22Rv1 (cell line): ENCODE data around the gene TMEM158.

Experiments
- ZFX ChIP-seq: fragments of 450-650 bp; IDR thresholded peaks from 2 replicates; pipeline ENCODE4 v1.6.1; 2017; ENCODE audit warnings: antibody characterized with exemption, borderline replicate concordance
- TF ChIP-seq, protein P1 (sequence below): fragments of 450-650 bp; IDR thresholded peaks from 2 replicates; pipeline ENCODE4 v1.5.1; 2017; ENCODE audit warnings: mild to moderate bottlenecking

DNA sequence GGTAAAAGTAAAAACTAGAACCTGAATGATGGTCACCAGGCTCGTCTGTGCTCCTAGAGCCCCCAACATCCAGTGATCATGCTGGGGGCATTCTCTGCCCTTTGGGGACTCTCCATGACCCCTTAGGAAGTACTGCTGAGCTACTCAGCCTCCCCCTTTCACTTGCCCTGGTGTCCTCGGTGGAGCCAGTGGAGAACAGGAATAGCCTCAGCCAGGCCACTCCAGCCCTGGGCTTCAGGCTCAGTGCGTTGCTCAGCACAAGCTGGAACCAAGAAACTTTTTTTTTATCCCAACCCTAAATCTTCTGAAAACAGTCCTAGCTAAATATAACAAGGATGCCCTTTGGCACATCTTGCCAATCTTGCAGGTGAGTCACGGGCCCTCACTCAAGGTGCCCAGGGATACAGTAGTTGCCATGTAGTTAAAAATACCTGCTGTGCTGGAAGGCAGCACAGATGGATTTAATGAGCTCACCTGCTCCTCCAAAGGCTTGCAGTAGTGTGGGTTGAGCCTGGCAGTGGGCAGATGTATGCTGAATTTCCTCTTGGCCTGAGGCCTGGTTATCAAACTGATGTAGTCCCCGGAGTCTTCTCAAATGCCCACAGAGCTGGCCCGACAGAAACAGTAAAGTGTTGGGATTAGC lies 46.9 kb upstream of the TMEM158 start:
- TF ChIP-seq, protein P1, sequence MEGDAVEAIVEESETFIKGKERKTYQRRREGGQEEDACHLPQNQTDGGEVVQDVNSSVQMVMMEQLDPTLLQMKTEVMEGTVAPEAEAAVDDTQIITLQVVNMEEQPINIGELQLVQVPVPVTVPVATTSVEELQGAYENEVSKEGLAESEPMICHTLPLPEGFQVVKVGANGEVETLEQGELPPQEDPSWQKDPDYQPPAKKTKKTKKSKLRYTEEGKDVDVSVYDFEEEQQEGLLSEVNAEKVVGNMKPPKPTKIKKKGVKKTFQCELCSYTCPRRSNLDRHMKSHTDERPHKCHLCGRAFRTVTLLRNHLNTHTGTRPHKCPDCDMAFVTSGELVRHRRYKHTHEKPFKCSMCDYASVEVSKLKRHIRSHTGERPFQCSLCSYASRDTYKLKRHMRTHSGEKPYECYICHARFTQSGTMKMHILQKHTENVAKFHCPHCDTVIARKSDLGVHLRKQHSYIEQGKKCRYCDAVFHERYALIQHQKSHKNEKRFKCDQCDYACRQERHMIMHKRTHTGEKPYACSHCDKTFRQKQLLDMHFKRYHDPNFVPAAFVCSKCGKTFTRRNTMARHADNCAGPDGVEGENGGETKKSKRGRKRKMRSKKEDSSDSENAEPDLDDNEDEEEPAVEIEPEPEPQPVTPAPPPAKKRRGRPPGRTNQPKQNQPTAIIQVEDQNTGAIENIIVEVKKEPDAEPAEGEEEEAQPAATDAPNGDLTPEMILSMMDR = no peak
- no peak for TF ChIP-seq ZFX
